Activated effector memory CD4-positive, alpha-beta T cell treated with anti-CD3 and anti-CD28 coated beads, Interleukin-2, amount 50 U/mL, for 16 hours (primary cell): Measurements from ENCODE around the gene CD2BP2.
"Not testable (repeated sequence)": the region's sequence is repeated elsewhere in the genome, so short reads cannot be mapped to it uniquely, and the experiment has no call there.

ENCODE experiments used
- DNase-seq: peaks from one replicate; pipeline ENCODE4 v3.0.0-alpha.2; 2020

CD2BP2 gene

DNA sequence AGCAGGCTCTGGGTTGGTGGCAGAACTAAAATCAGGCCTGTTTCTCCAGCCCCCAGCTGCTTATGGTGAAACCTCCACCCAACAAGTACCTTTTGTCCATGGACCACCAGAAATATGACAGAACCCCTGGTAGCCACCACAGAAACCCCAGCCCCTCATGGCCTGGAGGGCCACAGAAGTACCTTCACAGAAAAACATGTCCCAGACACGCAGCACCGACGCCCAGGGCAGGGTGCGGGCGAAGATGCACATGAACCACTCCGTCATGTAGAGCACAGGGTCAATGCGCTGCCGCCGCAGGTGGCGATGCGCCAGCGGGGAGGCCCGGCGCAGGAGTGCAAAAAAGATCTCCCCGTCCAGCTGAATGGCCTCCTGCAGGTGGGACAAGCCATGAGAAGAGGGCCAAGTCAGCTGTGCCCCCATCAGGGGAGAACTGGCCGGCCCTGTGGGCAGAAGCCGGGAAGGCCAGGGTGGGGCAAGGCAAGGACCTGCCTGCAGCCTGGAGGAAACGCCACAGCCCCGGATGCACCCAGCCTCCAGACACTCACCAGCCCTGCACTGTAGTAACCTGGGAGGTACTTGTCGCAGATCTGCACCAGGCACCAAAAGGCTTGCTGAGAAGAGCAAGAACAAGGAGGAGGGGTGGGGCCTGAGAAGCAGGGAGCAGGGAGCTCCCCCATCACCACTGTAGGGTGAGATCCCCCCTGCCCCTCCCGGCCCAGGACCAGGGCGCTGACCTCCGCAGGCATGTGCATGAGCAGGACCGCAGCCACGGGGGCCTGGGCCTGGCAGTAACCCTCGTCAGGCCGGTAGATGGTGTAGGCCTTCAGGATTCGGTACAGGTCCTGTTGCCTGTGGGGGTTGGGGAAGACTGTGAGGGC is 4.1 kb upstream of the CD2BP2 start:
- DNase-seq = no peak

DNA sequence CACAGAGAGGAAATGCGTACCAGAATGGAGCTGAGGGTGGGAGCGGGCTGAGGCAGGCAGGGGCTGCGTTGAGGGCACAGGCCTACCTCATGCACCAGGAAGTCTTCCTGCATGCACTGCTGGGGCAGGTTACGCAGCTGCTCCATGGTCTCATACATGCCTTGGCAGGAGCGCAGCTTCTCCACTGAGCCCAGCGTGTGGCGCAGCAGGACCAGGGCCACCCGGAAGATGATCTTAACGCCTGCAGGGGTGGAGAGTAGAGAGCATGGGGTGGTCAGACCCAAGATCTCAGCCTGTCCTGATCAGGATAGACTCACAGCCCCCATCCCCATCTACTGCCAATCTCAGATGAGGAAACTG is 3.4 kb upstream of the CD2BP2 start:
- no peak for DNase-seq

DNA sequence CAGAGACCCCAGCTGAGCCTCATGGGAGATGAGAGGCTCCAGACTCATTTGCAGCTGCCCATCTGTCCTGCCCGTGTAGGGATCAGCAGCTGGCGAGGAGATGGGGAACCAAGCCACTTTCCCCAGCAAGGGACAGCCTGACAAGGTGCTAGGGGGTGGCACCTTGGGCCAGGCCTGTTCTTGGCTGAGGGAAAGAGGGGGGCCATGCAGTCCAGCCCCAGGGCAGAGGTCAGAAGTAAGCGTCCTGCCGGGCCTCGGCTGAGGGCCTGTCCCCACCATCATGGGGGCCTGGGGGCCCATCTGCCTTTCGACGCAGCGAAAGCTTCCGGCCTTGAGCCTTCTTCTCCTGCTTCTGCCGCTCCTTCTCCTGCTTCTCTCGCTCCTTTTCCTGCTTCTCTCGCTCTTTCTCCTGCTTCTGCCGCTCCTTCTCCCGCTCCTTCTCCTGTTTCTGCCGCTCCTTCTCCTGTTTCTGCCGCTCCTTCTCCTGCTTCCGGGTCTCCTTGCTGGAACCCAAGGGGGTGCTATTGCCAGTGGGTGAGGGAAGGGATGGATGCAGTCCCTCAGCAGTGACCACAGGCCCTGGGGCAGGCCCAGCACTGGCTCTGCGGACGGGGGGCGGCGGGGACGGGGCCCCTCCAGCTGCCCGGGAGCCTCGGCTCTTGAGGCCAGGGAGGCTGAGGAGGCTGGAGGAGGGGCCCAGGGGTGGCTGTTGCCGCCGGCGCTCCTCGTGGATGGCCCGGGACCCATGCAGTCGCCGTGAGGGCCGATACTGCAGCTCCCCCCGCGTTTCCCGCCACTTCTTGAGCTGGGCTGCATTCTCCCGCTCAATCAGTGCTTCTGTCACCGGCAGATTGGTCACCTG is 2.8 kb upstream of the CD2BP2 start:
- DNase-seq = no peak

DNA sequence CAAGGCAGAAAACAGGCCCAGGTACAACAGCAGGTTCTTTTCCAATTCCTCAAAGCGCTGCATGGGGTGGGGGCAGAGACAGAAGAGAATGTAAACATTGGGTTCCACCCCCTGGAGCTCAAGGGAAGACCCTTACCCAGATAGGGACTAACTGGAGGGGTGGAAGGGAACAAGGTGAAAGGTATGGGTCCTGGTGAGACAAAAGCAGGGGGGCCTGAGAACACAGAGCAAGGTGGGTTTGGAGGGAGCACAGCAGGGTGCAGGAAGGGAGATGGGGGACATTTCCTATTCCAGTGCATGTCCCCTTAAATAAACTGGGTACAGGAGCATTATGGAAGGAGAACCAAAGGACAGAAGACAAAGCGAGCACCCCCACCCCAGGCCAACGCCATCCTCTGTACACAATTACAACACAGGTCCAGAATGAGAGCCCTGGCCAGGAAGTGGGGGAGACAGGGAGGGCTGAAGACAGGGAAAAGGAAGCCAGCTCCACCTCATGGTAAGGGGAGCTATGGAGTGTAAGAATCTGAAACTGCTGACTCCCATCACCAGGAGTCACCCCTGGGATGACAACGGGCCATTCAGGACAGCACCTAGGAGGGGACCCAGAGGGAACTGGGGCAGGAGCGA is 2.1 kb upstream of the CD2BP2 start:
- DNase-seq = no peak

DNA sequence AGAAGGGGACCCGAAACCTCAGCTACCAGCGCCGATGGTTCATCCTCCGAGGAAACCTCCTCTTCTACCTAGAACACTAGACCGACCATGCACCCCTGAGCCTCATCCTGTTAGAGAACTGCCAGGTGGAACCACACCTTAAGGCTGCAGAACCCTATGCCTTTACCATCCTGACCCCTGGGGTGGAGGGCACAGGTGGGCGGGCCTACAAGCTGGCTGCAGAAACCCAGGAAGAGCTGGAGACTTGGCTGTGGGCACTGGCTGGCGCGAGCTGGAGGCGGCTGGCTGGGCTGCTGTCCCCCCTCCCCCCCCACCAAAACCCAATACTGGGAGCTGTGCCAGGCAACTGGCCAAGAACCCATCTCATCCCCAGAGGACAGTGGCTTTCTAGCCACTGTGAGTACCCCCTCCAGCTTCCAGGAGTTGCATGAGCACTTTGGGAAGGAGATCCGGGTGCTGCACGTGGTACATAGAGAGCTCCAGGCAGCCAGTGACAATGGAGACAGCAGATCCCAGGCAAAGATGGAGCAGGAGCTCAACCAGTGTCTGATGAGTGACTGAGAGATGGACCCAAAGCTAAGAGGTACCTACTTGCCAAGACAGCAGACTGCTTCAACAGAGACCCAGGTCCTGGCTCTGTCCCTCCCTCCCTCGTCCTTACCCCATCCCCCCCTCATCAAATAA is 1.4 kb upstream of the CD2BP2 start:
- DNase-seq = no peak

DNA sequence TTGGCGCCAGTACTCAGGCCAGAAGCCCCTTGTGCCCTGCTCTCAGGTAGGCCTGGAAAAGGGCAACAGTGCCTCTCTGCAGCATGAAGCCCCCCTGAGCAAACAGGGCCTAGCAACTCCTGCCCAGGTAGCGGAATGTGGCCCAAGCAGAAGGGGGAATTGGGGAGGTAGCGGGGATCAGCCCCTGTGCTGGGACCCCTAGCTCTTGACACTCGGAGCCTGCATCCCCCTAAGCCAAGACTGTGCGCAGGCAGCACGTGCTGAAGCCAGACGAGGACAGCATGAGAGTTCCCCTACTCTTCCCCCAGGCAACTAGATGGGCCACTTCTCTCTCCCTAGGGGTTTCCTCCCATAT is 823 bp upstream of the CD2BP2 start:
- DNase-seq = no peak

DNA sequence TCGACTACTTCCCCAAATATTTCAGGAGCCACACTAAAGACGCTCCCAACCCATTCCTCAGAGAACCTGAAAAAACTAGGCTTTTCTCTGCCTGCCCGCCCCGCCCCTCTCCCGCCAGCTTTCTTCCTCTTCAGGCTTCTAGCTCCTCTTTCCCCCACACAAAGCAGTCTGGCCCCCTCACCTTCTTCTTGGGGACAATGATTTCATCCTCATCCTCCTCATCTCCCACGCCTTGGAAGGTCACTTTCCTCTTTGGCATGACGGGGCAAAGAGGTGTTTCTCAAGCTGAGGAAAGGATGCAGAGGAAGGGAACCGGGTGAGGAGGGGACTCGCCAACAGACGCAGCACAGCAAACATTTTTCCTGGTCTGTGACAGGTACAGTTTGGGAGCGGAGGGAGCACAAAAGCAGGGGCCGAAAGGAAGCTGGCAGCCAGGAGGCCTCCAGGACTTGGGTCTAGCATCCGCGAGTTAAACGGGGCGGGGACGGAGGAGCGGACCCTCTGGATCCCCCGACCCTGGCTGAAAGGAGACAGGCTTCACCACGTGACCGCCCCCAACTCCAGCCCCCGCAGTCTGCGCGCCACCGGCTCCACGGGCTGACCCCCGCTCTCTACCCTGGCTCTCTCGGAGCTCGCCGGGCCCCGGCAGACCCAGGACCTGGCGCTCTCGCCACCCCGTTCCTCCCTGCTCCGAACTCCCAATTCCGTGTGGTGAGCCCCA is 525 bp downstream of the CD2BP2 start:
- peak; percentile 64 for DNase-seq

DNA sequence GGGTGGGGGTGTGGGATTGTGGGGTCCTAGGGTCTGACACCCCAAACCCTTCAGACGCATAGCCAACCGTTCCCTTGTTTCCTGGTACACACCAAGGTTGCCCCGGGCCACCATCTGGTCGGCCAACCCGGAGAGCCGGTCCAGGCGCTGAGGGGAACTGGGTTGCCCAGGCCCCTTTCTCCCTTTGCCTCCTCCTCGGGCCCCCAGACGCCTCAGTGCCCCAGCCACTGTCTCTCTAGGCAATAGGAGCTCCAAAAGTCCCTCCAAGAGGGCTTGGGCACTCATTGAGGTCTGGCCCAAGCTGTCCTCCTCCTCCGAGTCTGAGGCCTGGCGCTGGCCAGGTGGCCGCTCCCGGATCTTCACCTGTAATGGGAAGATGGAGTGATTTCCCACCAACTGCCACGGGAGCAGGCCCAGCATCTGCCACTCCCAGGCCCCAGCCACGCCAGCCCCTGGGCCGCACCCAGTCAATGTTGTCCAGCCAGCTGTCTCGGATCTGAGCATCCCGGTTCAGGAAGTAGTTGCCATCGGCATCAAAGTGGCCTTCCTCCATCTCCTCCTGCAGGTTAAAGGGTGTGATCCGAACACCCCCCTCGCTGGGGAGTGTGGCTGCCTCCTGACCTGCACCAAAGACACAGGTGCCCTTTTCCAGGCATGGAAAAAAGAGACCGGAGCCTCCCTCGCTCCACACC is 1.5 kb downstream of the CD2BP2 start:
- DNase-seq = peak; percentile 61

DNA sequence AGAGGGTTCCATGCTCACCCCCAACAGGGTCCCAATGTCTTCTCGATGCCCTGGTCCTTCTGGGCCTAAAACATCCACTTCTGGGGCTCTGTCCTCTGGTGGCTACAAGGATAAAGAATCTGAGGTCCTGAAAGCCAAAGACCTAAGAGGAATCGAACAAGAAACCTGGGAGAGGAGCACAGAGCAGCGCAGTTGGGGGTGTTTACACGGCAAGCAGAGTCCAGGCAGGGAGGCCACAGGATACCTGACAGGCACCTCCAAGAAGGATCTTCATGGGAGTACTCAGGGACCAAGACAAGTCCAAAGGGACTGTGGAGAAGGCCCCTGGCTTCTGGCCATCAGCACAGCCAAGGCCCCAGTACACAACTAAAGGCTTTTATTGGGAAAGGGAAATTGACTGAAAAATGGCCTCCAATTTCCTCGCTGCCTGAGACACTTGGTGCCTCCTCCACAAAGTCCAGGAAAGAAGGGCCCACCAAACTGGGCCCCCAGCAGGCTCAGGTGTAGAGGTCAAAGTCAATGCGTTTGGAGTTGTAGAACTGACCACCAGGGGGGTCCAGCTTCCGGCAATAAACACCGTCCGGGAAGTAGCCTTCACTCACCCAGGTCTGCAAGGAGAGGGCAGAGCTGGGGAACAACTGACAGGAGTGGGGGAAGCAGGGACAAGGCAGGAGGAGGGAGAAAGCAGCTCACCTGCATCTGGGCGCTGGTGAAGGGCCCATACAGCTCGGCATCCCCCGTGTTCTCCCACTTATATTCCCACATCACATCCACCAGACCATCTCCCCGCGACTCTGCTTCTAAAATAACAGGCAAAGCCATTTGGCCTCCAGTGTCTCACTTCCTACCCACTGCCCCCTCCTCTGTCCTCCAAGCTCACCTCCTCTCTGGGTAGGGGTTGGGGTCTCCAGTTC is 2.4 kb downstream of the CD2BP2 start:
- DNase-seq = peak; percentile 47

DNA sequence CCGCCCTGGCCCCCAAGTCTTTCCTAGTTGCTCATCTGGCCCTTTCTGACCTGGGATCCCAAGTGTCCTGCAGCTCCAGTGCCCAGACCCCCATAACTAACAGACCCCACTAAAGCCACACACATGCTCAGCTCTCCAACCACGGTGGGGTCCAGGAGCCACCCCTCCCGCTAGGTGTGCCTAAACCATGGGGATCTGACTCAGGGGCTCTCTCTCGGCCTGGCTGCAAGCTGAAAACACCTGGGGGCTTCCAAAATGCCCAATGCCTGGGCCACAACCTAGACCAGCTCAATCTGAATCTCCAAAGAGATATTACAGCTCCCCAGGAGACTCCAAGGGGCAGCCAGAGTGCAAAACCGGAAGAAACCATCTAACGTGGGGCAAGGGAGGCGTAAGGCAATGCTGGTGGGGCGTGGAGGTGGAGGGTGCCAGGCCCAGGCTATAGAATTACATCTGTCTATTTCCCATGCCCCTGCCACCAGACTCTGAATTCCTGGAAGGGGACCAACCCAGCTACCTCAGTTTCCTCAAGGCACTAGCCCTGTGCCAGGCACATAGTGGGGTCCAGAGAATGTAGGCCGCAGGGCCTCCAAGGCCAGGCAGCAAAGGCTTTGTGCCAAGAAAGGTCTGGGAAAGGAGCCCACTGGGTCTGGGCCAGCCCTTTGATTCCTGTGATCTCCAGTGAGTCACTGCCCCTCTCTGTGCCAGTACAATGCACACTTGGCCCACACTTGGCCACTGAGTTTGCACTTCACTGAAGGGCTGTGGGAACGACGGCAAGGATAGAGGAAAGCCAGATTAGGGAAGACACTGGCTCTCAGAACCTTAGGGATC is 3.3 kb downstream of the CD2BP2 start:
- peak; percentile 57 for DNase-seq

DNA sequence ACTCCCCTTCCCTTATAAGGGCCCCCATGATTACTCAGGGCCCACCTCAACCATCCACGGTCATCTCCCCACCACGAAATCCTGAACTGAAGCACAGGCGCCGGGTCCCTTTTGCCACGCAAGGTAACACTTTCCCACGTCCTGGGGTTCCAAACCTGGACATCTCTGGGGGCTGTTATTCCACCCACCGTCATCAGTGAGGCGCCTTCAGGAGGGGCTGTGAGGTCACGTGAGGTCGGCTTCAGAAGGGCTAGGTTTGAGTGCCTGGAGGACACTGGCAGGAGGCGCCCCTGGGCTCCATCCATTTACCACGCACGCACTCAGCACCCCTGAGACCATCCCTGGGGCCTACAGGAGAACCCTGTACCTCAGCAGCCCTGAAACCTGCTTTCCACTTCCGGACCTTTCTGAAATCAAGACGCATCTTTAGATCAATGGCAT is 4.1 kb downstream of the CD2BP2 start:
- peak; percentile 58 for DNase-seq

DNA sequence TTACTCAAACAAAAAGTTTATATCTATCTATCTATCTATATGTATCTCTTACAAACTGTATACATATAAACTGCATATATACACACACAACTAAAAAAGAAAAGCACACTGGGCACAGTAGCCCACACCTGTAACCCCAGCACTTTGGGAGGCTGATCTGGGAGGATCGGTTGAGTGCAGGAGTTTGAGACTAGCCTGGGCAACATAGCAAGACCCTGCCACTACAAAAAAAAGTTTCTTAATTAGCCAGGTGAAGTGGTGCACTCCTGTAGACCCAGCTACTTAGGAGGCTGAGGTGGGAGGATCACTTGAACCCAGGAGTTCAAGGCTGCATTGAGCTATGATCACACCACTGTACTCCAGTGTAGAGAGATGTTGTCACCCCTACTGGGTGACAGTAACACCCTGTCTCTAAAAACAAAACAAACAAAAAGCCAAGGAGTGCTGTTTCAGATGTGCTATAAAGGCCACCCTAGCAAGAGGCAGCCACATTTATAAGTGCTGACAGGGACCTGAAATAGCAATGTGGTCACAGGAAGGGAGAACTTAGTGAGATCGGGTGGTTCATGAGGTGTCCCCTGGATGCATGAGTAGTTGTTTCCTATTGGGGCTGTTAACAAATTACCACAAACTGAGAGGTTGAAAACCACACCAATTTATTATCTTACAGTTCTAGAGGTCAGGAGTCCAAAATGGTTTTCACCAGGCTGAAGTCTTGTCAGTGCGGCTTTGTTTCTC is 4.8 kb downstream of the CD2BP2 start:
- peak; percentile 31 for DNase-seq

DNA sequence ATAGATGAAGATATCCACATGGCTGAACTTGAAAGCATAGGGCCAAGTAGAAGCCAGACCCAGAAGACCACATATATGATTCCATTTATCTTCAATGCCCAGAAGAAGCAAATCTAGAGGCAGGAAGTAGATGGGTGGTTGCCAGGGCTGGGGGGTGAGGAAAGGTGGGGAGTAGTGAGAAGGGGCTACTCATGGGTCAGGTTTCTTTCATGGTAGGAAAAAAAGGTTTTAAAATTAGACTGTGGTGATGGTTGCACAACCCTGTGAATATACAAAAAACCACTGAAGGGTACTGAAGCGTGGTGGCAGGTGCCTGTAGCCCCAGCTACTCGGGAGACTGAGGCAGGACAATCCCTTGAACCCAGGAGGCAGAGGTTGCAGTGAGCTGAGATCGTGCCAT is 5.4 kb downstream of the CD2BP2 start:
- no peak for DNase-seq

DNA sequence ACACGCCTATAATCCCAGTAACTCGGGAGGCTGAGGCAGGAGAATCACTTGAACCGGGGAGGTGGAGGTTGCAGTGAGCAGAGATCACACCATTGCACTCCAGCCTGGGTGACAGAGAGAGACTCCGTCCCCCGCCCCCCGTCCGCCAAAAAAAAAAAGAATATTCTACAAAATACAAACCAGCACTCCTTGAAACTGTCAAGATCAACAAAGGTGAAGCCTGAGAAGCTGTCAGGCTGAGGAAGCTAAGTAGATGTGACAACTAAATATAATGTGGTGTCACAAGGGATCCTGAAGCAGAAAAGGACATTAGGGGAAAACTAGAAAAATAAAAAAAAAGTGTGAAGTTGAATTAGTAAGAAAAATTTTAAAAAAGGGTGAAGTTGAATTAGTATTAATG is 6.2 kb downstream of the CD2BP2 start:
- no peak for DNase-seq

DNA sequence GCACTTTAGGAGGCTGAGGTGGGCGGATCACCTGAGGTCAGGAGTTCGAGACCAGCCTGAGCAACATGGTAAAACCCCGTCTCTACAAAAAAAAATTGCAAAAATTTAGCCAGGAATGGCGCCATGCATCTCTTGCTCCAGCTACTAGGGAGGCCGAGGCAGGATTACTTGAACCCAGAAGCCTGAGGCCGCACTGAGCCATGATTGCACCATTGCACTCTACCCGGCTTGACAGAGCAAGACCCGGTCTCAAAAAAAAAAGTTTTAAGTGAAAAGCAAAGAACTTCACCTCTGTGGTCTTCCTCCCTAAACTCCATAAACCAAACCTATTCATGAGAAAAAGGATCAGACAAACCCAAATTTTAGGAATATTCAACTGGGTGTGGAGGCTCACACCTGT is 7.0 kb downstream of the CD2BP2 start:
- DNase-seq = no peak

DNA sequence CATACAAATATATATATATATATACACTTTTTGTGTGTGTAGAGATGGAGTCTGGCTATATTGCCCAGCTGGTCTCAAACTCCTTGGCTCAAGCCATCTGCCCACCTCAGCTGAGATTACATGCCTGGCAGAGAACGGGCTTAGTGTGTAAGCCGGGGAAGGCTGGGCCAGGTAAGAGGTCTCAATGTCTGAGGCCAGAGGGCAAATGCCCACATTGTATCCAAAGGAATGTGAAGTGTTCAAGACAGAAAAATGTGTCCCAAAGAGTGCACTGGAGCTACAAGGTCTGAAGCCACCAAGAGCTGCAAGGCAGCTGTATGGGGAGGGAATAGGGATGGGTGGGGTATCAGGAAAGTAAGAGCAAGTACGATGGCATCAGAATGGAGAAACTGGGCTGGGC is 8.8 kb downstream of the CD2BP2 start:
- no peak for DNase-seq

DNA sequence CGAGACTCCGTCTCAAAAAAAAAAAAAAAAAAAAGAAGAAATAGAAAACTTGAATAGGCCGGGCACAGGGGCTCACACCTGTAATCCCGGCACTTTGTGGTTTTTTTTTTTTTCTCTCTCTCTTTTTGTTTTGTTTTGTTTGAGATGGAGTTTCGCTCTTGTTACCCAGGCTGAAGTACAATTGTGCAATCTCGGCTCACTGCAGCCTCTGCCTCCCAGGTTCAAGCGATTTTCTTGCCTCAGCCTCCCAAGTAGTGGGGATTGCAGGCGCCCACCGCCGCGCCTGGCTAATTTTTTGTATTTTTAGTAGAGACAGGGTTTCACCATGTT is 11.7 kb downstream of the CD2BP2 start:
- not testable (repeated sequence) for DNase-seq

DNA sequence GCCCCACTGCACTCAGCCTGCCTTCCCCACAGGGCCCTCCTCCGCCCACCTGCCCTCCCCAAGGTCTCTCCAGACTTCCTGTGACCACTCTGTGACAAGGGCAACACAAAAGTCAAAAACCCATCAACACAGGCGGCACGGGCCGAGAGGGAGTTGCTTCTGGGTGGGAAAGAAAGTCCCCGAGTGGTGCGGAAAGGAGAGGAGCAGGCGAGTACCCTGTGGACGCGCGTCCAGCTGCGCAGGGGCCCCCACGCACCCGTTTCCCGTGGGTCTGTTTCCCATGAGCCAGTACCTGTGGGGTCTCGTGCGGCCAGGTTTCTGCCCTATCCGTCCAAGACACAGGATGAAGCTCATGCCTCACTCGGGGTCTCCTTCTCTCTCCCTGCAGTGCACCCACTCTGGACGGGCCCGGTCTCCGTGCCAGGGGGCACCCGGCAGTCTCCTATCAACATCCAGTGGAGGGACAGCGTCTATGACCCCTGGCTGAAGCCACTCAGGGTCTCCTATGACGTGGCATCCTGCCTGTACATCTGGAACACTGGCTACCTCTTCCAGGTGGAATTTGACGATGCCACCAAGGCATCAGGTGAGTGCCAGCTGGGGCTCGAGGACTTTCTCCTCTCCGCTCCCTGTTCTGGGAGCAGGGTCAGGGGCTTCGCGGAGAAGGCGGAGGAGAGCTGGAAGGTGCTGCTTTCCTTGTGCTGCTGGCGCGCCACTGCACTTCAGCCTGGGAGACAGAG is 12.2 kb downstream of the CD2BP2 start:
- DNase-seq = peak; percentile 47
